Stimulated activated CD8-positive, alpha-beta memory T cell treated with anti-CD3 and anti-CD28 coated beads, Interleukin-2, amount 100 ng/mL, for 48 hours (primary cell): Measurements from ENCODE around the gene TNK2.
A peak's percentile ranks its signal among the peaks of the same experiment; 100 is the strongest.
"Not testable (repeated sequence)": the region's sequence is repeated elsewhere in the genome, so short reads cannot be mapped to it uniquely, and the experiment has no call there.

Experiments used
- DNase-seq, 2 donors: peaks; one replicate each; pipeline ENCODE4 v3.0.0-alpha.2; 2020; ENCODE audit warnings: low read depth in 2 of 2

The TNK2 gene

DNA sequence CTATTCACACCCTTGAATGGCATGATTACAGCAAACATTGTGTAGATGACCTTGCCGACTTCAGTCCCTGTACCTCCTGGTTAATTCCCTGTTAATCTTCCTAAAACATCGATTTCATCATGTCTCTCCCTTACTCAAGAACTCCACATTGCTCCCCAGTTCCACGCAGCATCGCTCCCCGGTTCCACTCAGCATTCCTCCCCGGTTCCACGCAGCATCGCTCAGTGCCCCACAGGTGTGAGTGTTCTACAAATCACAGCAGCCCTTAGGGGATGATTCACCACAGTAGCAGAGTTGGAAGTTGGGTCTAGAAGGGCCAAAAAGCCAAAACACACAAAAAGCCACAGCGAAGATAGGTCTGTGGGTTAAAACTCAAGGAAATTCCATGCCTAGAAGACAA lies 8.6 kb upstream of the TNK2 start:
- no peak for DNase-seq

GRCh38 chr3:195916291-195916690 lies 7.9 kb upstream of the TNK2 start:
- no peak for DNase-seq

DNA sequence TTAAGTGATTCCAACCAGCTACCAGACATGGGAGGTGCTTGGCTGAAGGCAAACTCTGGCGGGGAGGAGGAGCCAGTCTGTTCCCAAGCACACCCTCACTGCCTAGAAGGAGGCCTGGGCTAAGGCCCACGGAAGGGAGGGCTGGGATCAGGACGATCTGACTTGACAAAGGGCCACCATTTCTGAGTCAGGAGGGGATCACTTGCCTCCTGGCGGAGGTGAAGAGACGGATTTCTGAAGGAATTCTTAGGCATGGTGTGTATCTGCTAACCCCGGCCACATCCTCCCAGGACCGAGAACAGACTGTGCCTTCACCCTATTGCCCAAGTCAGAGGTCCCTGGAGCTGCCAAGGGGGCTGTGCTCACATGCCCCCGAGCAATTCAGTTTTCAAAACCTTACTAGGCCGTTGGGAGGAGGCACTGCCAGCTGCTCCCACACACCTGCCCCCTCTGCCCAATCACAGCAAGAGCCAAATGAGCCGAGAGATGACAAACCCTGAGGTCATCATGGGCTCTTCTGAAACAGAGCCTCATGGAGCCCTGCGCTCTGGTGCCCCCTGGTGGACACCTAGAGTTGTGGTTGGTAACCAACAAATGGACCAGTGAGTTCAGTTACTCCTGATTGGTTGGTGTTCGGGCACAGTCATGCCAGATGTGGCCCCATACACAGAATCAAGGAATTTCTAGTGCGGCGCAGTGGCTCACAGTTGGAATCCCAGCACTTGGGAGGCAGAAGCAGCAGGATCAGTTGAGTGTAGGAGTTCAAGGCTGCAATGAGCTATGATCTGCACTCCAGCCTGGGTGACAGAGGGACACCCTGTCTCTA lies 6.5 kb upstream of the TNK2 start:
- peak; percentile 93 for DNase-seq

- DNase-seq, result not testable (repeated sequence)
Observed at GRCh38 chr3:195914146-195914545, 5.8 kb upstream of the TNK2 start.

- DNase-seq, result no peak
Observed at GRCh38 chr3:195913382-195913781, 5.0 kb upstream of the TNK2 start.

- no peak for DNase-seq
Observed at GRCh38 chr3:195911946-195912270, 3.6 kb upstream of the TNK2 start.

DNA sequence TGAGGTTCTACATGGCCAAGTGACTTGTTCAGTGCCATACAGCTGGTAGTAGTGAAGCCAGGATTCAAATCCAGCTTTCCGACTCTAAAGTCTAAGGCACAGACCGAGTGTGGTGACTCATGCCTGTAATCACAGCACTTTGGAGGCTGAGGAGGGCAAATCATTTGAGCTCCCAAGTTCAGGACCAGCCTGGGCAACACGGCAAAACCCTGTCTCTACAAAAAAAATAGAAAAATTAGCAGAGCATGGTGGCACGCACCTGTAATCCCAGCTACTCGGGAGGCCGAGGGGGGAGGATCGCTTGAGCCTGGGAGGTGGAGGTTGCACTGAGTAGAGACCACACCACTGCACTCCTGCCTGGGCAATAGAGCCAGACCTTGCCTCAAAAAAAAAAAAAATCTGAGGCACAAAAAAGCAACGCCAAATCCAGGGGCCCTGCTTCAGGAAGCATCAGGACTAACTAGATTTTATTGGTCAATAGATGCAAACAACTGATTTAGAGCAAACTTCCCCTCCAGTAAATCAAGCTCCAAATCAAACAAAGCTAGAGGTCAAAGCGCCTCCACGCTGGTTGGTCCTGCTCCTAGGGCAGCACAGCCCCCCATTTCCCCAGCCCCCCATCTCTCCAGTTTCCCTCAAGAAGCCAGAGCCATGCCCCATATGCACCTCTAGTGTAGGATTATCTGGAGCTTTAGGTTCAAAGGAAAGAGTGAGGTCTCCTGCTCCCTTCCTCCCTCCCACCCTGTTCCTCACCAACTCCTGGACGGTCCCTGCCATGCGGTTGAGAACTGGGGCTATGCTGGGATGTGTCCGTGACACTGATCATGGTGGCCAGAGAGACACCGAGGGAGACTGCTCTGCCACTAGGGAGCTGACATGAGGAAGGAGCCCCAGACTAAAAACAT lies 2.9 kb upstream of the TNK2 start:
- DNase-seq, result no peak

DNA sequence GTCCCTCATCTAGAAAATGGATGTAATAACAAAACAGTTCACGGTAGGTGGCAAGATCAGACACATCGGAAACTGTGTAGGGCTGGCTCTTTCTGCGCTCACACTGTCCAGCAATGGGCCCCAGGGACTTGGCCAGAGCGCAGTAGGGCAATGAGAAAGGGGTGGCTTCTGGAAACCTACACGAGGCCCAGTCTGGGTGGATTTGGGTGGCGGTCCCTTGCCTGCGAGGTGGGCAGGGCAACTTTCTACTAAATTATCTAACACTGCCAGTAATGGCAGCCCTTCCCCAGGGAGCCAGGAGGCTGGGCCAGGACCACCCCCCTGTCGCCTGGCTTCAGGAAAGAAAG lies 2.1 kb upstream of the TNK2 start:
- no peak for DNase-seq

DNA sequence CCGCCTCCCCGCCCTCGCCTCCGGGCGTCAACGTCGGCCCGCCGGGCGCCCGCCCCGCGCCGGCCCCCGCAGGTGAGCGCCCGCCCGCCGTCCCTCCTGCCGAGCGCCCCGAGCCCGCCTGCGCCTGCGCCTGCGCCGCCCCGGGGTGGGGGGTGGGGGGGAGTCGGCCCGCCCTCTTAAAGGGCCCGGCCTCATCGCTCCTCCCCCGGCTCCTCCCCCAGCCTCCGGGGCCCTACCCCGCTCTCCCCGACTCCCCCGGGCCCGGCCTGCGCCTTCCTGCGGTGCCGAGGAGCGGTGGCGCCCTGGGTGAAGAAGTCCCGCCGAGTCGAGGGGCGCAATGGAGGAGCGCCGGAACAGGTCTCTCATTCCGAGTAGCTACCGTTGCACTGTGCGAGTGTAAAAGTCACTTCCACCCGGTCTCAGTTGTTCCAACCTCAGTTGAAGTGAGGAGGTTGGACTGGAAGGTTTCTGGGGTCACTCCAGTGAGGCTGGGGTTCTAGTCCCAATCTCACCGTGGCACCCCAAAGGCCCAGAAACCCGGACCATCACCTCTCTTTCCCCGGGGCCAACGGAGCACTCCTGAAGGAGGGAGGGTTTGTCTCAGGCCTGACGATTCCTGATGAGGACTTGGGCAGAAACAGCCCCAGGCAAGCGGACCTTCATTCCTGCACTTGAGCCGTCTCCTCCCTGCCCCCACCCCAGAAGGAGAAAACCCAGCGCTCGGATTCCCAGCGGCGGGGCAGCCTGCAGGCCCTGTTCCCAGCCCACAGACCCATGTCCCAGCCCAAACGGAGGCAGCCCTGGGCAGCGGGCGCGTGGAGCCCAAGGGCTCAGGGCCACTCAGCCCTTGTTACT lies 1.5 kb upstream of the TNK2 start:
- peak; percentile 78 to 80 for DNase-seq

DNA sequence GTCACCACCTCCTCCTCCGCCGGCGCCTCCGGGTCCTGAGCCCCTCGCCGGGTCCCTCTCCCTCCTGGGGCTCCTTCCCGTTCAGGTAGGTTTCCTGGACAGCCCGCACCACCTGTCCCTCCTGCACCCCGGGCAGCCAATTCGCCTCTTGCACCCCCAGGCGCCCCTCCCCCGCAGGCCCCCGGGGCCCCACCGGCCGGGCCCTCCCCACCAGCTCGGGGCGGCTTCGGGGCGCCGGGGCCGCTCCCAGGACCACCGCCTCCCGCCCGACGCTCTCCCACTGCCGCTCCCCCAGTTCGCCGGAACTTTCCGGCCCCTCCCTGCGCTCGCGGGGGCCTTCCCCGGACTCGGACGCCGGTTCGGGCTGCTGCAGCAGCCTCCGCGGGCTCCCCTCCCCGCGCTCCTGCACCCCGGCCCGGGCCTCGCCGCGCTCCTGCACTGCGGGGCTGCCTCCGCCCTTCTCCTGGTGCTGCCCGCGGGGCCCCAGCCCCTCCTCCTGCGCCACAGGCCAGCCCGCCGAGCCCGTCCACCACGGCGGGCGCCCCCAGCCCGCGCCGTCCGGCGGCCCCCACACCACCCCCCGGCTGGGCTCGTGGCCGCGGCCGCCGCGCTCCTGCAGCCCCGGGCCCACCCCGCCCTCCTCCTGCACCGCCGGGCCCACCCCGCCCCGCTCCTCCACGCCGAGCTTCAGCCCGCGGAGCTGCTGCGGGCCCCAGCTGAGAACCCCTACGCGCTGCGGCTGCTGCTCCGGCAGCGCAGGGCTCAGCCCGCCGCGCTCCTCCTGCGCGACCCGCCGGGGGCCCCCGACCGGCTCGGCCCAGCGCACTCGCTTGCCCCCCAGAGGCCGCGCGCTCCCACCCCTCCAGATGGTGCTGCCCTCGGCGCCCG lies 587 bp upstream of the TNK2 start:
- DNase-seq, result peak in 1 of 2 donors; percentile 17

DNA sequence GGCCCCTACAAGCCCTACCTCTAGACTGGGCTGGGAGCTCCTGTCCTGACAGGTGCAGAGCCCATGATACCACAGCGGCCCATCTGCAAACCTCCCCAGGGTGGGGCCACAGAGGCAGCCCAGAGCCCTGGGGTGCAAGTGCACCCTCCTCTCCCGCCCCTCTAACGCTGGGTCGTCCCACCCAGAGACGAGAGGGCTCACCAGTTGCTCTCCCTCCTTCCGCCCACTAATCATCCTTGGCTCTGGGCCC lies 742 bp downstream of the TNK2 start:
- DNase-seq, result no peak

- peak; percentile 55 to 56 for DNase-seq
Observed at GRCh38 chr3:195906865-195907683, 1.3 kb downstream of the TNK2 start.

- no peak for DNase-seq
Observed at GRCh38 chr3:195905970-195906864, 2.1 kb downstream of the TNK2 start.

GRCh38 chr3:195904368-195904767 lies 4.0 kb downstream of the TNK2 start:
- DNase-seq, result no peak

DNA sequence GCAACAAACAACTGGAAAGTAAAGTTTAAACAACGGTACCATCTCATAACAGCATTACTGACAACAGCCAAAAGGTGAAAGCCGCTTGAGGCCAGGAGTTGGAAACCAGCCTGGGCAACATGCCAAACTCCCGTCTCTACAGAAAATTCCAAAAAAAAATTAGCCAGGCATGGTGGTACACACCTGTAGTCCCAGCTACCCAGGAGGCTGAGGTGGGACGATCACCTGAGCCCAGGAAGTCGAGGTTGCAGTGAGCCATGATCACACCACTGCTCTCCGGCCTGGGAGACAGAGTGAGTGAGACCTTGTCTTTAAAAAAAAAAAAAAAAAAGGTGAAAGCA lies 4.4 kb downstream of the TNK2 start:
- DNase-seq, result no peak

GRCh38 chr3:195902634-195903033 lies 5.7 kb downstream of the TNK2 start:
- not testable (repeated sequence) for DNase-seq

DNA sequence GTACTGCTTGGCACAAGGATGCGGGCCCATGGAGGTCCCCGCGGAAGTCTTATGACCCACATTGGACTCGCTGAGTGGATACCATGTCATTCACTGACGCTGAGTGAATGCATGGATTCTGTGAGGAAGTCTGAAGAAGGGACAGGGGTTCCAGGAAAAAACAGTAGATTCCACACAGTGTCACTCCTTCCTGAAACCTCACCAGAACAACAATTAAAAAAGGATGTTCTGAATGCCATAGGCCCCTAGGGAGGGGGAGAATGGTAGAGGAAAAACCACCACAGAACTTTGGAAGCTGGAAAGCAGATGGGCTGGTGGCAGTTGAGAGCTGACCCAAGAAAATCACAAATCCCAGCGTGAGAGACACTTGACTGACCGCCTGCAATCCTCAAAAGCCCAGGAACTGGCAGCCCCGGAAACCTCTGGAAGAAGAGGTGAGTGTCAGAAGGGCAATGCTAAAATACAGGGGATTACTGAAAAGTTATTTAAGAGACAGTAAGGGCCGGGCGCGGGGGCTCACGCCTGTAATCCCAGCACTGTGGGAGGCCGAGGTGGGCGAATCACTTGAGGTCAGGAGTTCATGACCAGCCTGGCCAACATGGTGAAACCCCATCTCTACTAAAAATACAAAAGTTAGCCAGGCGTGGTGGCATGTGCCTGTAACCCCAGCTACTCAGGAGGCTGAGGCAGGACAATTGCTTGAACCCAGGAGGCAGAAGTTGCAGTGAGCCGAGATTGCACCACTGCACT lies 6.3 kb downstream of the TNK2 start:
- not testable (repeated sequence) for DNase-seq

GRCh38 chr3:195900436-195901355 lies 7.7 kb downstream of the TNK2 start:
- DNase-seq, result peak in 1 of 2 donors; percentile 8
